RWPE2 (cell line): ENCODE results near the gene CELF2.

ENCODE experiments used
- ATAC-seq: fragments of 200-7000 bp; cut with Tn5 transposase; 3 replicates; pipeline ENCODE4 v1.9.1; 2021; ENCODE audit warnings: low read depth
- DNase-seq: peaks from one replicate; pipeline ENCODE4 v3.0.0-alpha.2; 2020; ENCODE audit warnings: low spot score
- H3K27ac ChIP-seq: fragments of 450-650 bp; 2 replicates; pipeline ENCODE4 v1.5.1; 2017; ENCODE audit warnings: mild to moderate bottlenecking; ENCODE audit not compliant: poor library complexity, severe bottlenecking
- H3K27me3 ChIP-seq: fragments of 250-450 bp; sonication (Bioruptor Pico); 2 replicates; pipeline ENCODE4 v1.5.1; 2021; ENCODE audit warnings: mild to moderate bottlenecking, moderate library complexity; ENCODE audit not compliant: insufficient read depth, poor library complexity, severe bottlenecking
- H3K36me3 ChIP-seq: fragments of 250-450 bp; sonication (Bioruptor Pico); 2 replicates; pipeline ENCODE4 v1.5.1; 2020; ENCODE audit warnings: low read depth, mild to moderate bottlenecking, moderate library complexity
- H3K4me1 ChIP-seq: fragments of 250-450 bp; sonication (Bioruptor Pico); 2 replicates; pipeline ENCODE4 v1.5.1; 2021; ENCODE audit warnings: mild to moderate bottlenecking, moderate library complexity; ENCODE audit not compliant: insufficient read depth, poor library complexity, severe bottlenecking
- H3K4me3 ChIP-seq: fragments of 250-450 bp; sonication (Bioruptor Pico); 2 replicates; pipeline ENCODE4 v1.5.1; 2021; ENCODE audit warnings: mild to moderate bottlenecking, moderate library complexity; ENCODE audit not compliant: severe bottlenecking
- H3K9me3 ChIP-seq: fragments of 250-450 bp; sonication (Bioruptor Pico); 2 replicates; pipeline ENCODE4 v1.5.1; 2021; ENCODE audit warnings: mild to moderate bottlenecking, moderate library complexity; ENCODE audit not compliant: severe bottlenecking
- TF ChIP-seq, protein P1 (sequence below): fragments of 450-650 bp; IDR thresholded peaks from one replicate; pipeline ENCODE4 v1.5.1; 2017; ENCODE audit warnings: mild to moderate bottlenecking, moderate library complexity; ENCODE audit not compliant: poor library complexity, severe bottlenecking

CELF2 gene

DNA sequence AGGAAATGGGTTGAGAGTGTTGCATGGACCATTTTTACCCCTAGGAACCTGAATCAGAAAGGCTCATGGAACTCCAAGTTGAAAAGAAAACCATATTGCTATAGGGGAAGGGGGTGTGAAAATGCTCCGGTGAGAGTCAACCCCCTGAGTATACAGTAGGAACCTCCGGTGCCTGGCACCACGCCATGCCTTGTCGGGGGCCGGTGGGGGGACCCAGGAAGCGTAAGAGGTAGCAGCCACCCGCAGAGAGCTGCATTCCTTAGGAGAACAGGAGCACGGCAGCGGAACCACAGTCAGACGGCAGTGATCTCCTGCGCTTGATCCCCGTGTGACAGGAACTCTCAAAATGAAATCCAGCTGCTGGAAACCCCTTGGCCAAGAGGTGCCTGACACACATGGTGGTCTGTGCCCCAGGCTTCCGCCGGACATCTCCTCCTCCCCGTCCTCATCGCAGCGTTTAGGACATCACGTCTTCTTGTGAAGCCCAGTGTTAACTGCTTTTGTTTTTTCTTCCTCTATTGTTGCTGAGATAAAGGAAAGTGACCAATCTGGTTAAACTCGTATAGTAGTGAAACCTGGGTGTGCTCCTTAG is 186.8 kb downstream of the CELF2 start:
- Histone ChIP-seq H3K4me3 (no peak overlapping the region), H3K27ac (no peak overlapping the region), H3K36me3 (no peaks in the 10 kb centered on the region), H3K27me3 (no peaks in the 10 kb centered on the region), H3K9me3 (no peaks in the 10 kb centered on the region), H3K4me1 (no peaks in the 10 kb centered on the region)
- DNase-seq (no peak), ATAC-seq (no peak)
- TF ChIP-seq, protein P1, sequence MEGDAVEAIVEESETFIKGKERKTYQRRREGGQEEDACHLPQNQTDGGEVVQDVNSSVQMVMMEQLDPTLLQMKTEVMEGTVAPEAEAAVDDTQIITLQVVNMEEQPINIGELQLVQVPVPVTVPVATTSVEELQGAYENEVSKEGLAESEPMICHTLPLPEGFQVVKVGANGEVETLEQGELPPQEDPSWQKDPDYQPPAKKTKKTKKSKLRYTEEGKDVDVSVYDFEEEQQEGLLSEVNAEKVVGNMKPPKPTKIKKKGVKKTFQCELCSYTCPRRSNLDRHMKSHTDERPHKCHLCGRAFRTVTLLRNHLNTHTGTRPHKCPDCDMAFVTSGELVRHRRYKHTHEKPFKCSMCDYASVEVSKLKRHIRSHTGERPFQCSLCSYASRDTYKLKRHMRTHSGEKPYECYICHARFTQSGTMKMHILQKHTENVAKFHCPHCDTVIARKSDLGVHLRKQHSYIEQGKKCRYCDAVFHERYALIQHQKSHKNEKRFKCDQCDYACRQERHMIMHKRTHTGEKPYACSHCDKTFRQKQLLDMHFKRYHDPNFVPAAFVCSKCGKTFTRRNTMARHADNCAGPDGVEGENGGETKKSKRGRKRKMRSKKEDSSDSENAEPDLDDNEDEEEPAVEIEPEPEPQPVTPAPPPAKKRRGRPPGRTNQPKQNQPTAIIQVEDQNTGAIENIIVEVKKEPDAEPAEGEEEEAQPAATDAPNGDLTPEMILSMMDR, result no peak

DNA sequence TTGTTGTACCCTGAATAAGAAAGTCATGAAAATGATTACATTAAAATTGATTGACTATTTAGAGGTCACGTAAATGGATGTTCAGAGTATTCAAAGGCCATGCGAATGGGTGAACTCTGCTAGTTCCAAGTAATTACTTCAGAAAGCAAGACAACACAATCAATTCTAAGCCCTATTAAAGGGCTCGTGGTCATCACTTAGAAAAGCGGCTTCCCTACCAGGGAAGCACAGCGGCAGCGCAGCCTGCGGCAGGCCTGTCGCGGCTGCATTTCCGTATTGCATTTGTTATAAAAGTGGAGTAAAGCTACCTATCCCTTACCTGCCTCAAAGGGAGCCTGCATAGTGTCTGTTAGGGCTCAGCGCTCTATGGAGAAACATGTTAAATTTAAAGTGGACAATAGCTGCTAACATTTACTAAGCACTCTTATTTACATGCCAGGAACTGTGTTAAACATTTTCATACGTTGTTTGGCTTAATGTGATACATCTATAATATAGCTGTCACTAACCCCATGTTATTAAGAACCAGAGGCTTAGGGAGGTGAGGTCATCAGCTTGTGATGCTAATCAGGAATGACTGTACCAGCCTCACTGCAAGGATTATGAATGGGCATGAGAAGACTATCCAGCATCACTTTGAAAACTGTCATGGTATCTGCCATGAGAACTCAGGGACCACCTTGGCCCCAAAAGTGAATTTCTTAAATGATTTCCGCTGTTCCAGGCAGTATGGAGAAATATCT is 187.5 kb downstream of the CELF2 start:
- TF ChIP-seq, protein P1, result no peak
- Histone ChIP-seq H3K36me3 (no peaks in the 10 kb centered on the region), H3K27ac (no peak overlapping the region), H3K27me3 (no peaks in the 10 kb centered on the region), H3K4me1 (no peaks in the 10 kb centered on the region), H3K9me3 (no peaks in the 10 kb centered on the region), H3K4me3 (no peak overlapping the region)
- DNase-seq (no peak), ATAC-seq (no peak; the same call in 2 of the 3 replicates)

DNA sequence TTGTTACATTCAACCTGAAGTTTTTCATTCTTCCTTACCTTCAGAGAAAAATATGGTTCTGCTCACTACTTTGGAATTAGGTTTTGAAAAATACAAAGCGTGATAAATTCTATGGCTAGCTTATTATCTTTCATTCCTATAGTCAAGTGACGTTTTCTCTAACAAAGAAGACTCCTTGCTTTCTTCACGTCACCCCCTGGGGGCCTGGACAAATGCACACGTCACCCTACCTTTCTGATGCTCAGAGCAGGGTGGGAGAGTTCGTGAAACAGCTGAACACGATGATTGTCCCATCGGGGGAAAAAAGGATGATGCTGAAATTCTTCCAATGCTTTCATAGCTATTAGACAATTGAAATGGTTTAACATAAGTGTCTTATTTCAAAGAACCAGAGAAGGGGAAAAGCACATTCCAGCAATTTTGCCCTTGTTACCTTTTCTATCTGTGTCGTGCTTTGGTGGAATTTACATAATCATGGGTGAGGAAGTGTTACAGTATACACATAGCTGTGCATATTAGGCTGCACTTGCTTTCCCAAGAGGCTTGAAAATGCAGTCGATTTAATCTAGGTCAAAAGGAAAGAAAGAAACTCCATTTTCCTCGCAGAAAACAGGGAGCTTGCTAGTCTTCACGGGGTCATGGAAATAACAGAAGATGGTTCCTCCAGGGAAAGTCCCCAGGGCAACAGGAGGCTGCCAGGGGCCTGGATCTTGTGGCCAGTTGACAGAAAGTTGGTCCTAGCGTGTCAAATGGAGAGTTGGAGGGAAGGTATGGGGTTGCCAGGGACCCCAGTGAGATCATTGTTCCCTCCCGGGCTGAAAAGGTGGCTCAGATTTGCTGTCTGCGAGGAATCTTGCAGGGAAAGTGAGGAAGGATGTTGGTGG is 189.2 kb downstream of the CELF2 start:
- no peaks in the 10 kb centered on the region for H3K36me3 ChIP-seq
- H3K27ac ChIP-seq, result no peak overlapping the region
- TF ChIP-seq, protein P1, result no peak
- no peaks in the 10 kb centered on the region for H3K4me1 ChIP-seq
- H3K9me3 ChIP-seq, result no peaks in the 10 kb centered on the region
- H3K4me3 ChIP-seq, result no peak overlapping the region
- H3K27me3 ChIP-seq, result no peaks in the 10 kb centered on the region
- no peak for ATAC-seq
- DNase-seq, result no peak

DNA sequence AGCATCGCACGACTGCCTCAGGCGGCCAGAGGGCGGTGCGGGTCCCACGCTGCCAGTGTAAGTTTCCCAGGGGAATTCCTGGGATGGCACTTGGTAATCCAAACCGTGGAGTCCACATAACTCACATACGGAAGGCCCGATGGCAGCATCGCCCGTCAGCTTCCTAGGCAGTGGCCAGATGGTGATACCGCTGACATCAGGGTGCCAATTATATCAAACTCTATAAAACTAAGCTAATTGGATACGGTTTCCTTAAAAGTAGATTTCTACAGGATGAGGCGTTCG is 189.8 kb downstream of the CELF2 start:
- Histone ChIP-seq H3K9me3 (no peaks in the 10 kb centered on the region), H3K27me3 (no peaks in the 10 kb centered on the region), H3K4me1 (no peaks in the 10 kb centered on the region), H3K36me3 (no peaks in the 10 kb centered on the region), H3K4me3 (no peak overlapping the region), H3K27ac (no peak overlapping the region)
- TF ChIP-seq, protein P1, result no peak
- DNase-seq (no peak), ATAC-seq (no peak)
